Psoas muscle (tissue), 8 donors: ENCODE measurements around the gene GSTT2B. TPM values are rescaled to one million over a fixed set of nuclear protein-coding genes. Genes with fewer than 3 reads are reported as not detected.

ENCODE experiments used
- ATAC-seq, 4 donors: fragments of 200-7000 bp; cut with Tn5 transposase; one replicate each; pipeline ENCODE4 v1.9.1; 2020; ENCODE audit warnings: moderate library complexity in 3 of 4, mild to moderate bottlenecking in 2 of 4
- DNase-seq, 2 donors: peaks; one replicate each; pipeline ENCODE4 v3.0.0-alpha.2; 2020
- H3K27ac ChIP-seq: fragments of 200-600 bp; one replicate; pipeline ENCODE4 v1.8.0; 2022
- H3K27me3 ChIP-seq, 3 donors: fragments of 200-600 bp in 1 of 3; one replicate each; pipeline versions ENCODE4 v1.6.1 to v1.8.0; 2013 to 2022; ENCODE audit warnings: low read length in 2 of 3, mild to moderate bottlenecking in 2 of 3, moderate library complexity in 1 of 3; ENCODE audit not compliant: insufficient read depth in 3 of 3
- H3K36me3 ChIP-seq, 2 donors: fragments of 200-600 bp in 1 of 2; one replicate each; pipeline versions ENCODE4 v1.6.1 to v1.8.0; 2013 to 2022; ENCODE audit warnings: low read depth in 1 of 2, mild to moderate bottlenecking in 1 of 2, moderate library complexity in 1 of 2; ENCODE audit not compliant: insufficient read depth in 1 of 2
- H3K4me1 ChIP-seq: fragments of 200-600 bp; one replicate; pipeline ENCODE4 v1.8.0; 2022
- H3K4me3 ChIP-seq: fragments of 200-600 bp; one replicate; pipeline ENCODE4 v1.8.0; 2022; ENCODE audit warnings: mild to moderate bottlenecking
- H3K9me3 ChIP-seq: fragments of 200-600 bp; one replicate; pipeline ENCODE4 v1.8.0; 2022
- WGBS, 3 donors: extraction: QIAGEN DNeasy Blood & Tissue Kit; methylation state at CpG; one replicate each; pipeline versions ENCODE4 v1.1.6 to v1.1.7; 2013; 5-methylcytosine and 5-hydroxymethylcytosine counted together
- intact Hi-C, 2 donors: fragments of 100-400 bp; cut with DNase I; formaldehyde crosslinking; loops; one replicate each; pipeline versions ENCODE4 v1.11.0 to v1.14.2; 2022
- polyA plus RNA-seq, 3 donors: library from polyadenylated mRNA; stranded (reverse); fragments of 200-250 nt; gene quantifications; one replicate each; pipeline ENCODE4 v1.2.3, GENCODE V29; 2013
- total RNA-seq, 4 donors: library from RNA; stranded (reverse); fragmentation: NEBNext Ultra II Directional in 2 of 4; extraction: Animal tissue kit (Norgen Biotek cat#: 25700) in 2 of 4; gene quantifications; one replicate each; pipeline versions ENCODE4 v1.2.1 to v1.2.4, GENCODE V29; 2021 to 2023
- TF ChIP-seq, protein P1 (sequence below): fragments of 200-600 bp; IDR thresholded peaks from one replicate; pipeline ENCODE4 v1.8.0; 2022; ENCODE audit warnings: antibody characterized with exemption
- donor health status: healthy with polysubstance abuse.
- donor health status: DM: no; HTN: no; CAD: no; lungs with moderate emphysema.
- donor health status: Bipolar disorder and iron deficiency.
- donor health status: healthy.
- donor health status: DM: yes; HTN: yes; CAD: no.
- donor health status: DM: no; HTN: no; CAD: no.
- donor health status: DM: no; HTN: no; CAD: no.
- donor health status: DM: yes; HTN: yes; CAD: no.

The GSTT2B gene
- total and polyA plus RNA-seq, 7 donors: 4.0 to 27.5 (median 12.3) TPM

DNA sequence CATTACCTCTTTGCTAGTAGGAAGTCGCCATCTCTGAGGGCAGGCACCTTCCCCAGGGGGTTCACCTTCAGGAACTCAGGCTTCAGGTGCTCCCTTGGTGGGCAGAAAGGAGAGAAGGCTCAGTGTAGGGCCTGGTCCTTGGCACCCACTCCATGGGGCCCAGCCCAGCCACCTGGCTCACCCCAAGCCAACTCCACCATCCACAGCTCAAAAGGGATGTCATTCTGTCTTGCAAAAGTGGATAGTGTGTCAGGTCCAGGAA is 47.0 kb upstream of the GSTT2B start:
- H3K4me3 ChIP-seq: no peak overlapping the region
- no peak for ATAC-seq
- TF ChIP-seq, protein P1, sequence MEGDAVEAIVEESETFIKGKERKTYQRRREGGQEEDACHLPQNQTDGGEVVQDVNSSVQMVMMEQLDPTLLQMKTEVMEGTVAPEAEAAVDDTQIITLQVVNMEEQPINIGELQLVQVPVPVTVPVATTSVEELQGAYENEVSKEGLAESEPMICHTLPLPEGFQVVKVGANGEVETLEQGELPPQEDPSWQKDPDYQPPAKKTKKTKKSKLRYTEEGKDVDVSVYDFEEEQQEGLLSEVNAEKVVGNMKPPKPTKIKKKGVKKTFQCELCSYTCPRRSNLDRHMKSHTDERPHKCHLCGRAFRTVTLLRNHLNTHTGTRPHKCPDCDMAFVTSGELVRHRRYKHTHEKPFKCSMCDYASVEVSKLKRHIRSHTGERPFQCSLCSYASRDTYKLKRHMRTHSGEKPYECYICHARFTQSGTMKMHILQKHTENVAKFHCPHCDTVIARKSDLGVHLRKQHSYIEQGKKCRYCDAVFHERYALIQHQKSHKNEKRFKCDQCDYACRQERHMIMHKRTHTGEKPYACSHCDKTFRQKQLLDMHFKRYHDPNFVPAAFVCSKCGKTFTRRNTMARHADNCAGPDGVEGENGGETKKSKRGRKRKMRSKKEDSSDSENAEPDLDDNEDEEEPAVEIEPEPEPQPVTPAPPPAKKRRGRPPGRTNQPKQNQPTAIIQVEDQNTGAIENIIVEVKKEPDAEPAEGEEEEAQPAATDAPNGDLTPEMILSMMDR: no peak
- no peaks in the 10 kb centered on the region for H3K27me3 ChIP-seq
- H3K9me3 ChIP-seq: no peaks in the 10 kb centered on the region
- no peaks in the 10 kb centered on the region for H3K36me3 ChIP-seq
- peak in 1 of 2 donors; percentile 43 for DNase-seq
- no peak overlapping the region for H3K27ac ChIP-seq
- intact Hi-C loops: loop anchor here in 1 of 2 donors (5.0 kb wide), 1 partner anchor 71 kb away; no protein-coding TSS in a partner anchor
- peaks cover 14% of the 10 kb centered on the region for H3K4me1 ChIP-seq
- whole genome bisulfite sequencing, 3 donors: 89 to 96% (median 91%) methylated on average over 1 of the region's 1 CpG

DNA sequence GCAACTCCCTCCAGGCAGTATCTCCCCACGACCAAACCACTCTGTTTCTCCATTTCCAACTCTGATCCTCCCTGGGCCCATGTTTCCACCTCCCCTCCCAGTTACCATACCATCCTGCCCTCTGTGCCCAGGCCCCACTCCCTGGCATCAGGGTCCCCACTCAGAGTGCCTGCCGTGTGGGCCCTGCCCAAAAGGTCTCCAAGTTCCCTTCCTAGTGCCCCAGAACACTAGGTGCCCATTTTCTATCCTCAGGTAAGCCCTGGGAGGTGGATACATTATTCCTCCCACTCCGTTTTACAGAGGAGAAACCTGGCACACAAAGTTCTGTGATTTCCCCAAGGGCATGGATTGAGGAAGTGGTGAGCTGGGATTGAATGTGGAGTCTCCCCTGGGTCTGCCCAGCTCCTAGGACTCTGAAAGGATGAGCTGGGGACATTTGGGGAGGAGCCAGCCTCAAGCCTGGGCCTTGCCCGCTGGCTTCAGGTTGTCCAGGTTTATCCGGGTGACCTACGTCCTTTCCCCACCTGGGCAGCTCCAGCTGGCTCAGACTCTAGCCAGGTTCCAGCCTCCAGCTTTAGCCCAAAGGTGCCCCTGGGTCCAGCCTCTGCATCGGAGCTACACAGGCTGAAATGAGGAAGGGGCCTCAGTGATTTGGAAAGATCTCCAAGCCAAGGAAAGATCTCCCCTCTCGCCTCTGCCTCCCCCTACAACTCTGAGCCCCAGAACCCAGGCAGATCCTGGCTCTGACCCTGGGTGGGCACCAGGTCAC is 46.4 kb upstream of the GSTT2B start:
- no peak overlapping the region for H3K27ac ChIP-seq
- intact Hi-C loops: loop anchor here in 1 of 2 donors (5.0 kb wide), 1 partner anchor 70 kb away; no protein-coding TSS in a partner anchor
- peaks cover 10% of the 10 kb centered on the region for H3K4me1 ChIP-seq
- no peaks in the 10 kb centered on the region for H3K27me3 ChIP-seq
- ATAC-seq (no peak), DNase-seq (no peak)
- no peaks in the 10 kb centered on the region for H3K36me3 ChIP-seq
- TF ChIP-seq, protein P1: no peak
- no peaks in the 10 kb centered on the region for H3K9me3 ChIP-seq
- 79 to 84% (median 80%) methylated on average over 8 of the region's 8 CpGs for WGBS, 3 donors
- H3K4me3 ChIP-seq: no peak overlapping the region

DNA sequence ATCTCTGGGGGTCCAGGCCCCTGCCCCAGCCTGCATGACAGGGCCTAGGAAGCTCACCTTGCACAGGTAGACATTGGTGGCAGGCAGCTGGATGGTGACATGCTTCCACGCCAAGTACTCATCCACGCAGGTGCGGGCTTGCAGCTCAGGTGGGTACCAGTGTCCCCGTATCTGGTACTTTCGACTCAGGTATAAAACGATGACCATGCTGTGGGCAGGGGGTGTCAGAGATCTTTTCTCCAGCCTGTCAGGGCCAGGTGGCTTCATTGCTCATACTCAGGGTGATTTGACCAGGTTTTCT is 45.9 kb upstream of the GSTT2B start:
- WGBS, 3 donors: 88 to 95% (median 89%) methylated on average over 6 of the region's 6 CpGs
- H3K36me3 ChIP-seq: no peaks in the 10 kb centered on the region
- TF ChIP-seq, protein P1: no peak
- DNase-seq (no peak), ATAC-seq (no peak)
- no peak overlapping the region for H3K27ac ChIP-seq
- H3K4me1 ChIP-seq: peaks cover 4% of the 10 kb centered on the region
- H3K4me3 ChIP-seq: no peak overlapping the region
- no peaks in the 10 kb centered on the region for H3K9me3 ChIP-seq
- intact Hi-C loops: loop anchor here in 1 of 2 donors (5.0 kb wide), 1 partner anchor 70 kb away; no protein-coding TSS in a partner anchor
- H3K27me3 ChIP-seq: no peaks in the 10 kb centered on the region

DNA sequence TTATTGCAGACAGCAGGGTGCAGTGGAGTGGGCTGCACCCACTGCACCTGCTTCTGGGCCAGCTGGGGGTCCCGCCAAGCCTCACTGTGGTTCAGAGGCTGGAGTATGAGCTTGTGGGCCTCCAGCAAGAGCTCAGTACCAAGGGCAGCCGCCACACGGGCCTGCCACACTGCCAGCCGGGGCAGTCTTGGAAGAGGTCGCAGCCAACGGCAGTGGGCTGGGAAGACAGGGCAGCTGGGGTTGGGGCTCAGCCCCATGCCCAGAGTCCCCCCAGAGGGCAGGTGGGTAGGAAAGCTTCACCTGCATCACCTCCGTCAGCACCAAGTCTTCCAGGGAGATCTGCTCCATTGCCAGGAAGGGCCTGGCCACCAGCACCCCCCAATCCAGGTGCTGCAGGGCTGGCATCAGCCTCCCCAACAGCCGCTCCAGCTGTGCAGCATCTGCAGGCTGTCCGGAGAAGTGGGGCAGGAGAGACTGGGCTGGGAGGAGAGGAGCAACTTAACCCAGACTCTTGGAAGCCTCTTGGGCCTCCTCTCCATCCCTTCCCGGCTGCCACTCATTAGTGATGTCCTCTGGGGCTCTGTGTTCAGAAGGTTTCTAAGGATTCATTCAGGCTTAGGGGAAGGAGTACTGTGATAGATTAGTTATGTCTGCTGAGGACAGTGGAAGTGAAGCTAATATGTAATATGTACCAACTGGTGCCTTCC is 45.4 kb upstream of the GSTT2B start:
- H3K27ac ChIP-seq: no peak overlapping the region
- H3K27me3 ChIP-seq: no peaks in the 10 kb centered on the region
- DNase-seq (peak in 1 of 2 donors; percentile 45), ATAC-seq (no peak)
- H3K36me3 ChIP-seq: no peaks in the 10 kb centered on the region
- H3K4me1 ChIP-seq: peaks cover 4% of the 10 kb centered on the region
- H3K9me3 ChIP-seq: no peaks in the 10 kb centered on the region
- intact Hi-C loops: loop anchor here in 1 of 2 donors (5.0 kb wide), 1 partner anchor 69 kb away; no protein-coding TSS in a partner anchor
- WGBS, 3 donors: 67 to 92% (median 79%) methylated on average over 10 of the region's 10 CpGs
- no peak overlapping the region for H3K4me3 ChIP-seq
- TF ChIP-seq, protein P1: no peak
